SK-N-SH (cell line): ENCODE results near the gene VPS35. TPM values are rescaled to one million over a fixed set of nuclear protein-coding genes. Genes with fewer than 3 reads are reported as not detected.
A peak's percentile ranks its signal among the peaks of the same experiment; 100 is the strongest.

Source experiments
- CTCF ChIA-PET: fragments of 300-600, 350-600 bp; formaldehyde crosslinking; extraction: SDS; loops from one replicate; lab custom pipeline; 2021; lab: Yijun Ruan, JAX
- POLR2A ChIA-PET: fragments of 350-600 bp; sonication (Branson Sonifier 250); formaldehyde crosslinking; extraction: SDS; loops from one replicate; lab custom pipeline; 2020; ENCODE audit warnings: antibody characterized with exemption, inconsistent platforms; lab: Yijun Ruan, JAX
- DNase-seq: peaks from one replicate; pipeline ENCODE4 v3.0.0; 2012
- H2AFZ ChIP-seq: fragments of 200-600 bp; sonication (generic); 2 replicates; pipeline ENCODE4 v1.8.1; 2016; ENCODE audit warnings: antibody characterized with exemption, mild to moderate bottlenecking, low read depth
- H3F3A ChIP-seq: fragments of 200-600 bp; sonication (generic); replicated peaks from 2 replicates; pipeline ENCODE3; 2016; ENCODE audit warnings: antibody characterized with exemption, mild to moderate bottlenecking; ENCODE audit not compliant: insufficient read depth
- H3K27ac ChIP-seq, 2 experiments: fragments of 200-500 bp in 1 of 2; fragments of 200-600 bp in 1 of 2; sonication (Bioruptor generic) in 1 of 2; sonication (generic), shearing (Covaris generic) in 1 of 2; 2 replicates each; pipeline versions ENCODE4 v1.5.1 to v1.6.1; 2014 to 2016; ENCODE audit warnings: low read depth in 2 of 2, inconsistent platforms in 1 of 2, low read length in 1 of 2, mild to moderate bottlenecking in 1 of 2, mixed read lengths in 1 of 2
- H3K27me3 ChIP-seq: fragments of 200-600 bp; sonication (generic), shearing (Covaris generic); 2 replicates; pipeline ENCODE4 v1.6.1; 2016; ENCODE audit warnings: mixed run types; ENCODE audit not compliant: insufficient read depth
- H3K36me3 ChIP-seq, 2 experiments: fragments of 200-500 bp in 1 of 2; fragments of 200-600 bp in 1 of 2; sonication (Bioruptor generic) in 1 of 2; sonication (generic) in 1 of 2; replicated peaks in 1 of 2; 2 replicates each; pipeline versions ENCODE3 to v1.5.1; 2014 to 2016; ENCODE audit warnings: low read length in 1 of 2, mild to moderate bottlenecking in 1 of 2; ENCODE audit not compliant: insufficient read depth in 2 of 2, control insufficient read depth in 1 of 2
- H3K4me1 ChIP-seq, 2 experiments: fragments of 200-500 bp in 1 of 2; fragments of 200-600 bp in 1 of 2; sonication (Bioruptor generic) in 1 of 2; sonication (generic), shearing (Covaris generic) in 1 of 2; 2 replicates each; pipeline versions ENCODE4 v1.5.1 to v1.6.1; 2014 to 2016; ENCODE audit warnings: low read depth in 1 of 2, low read length in 1 of 2, mixed run types in 1 of 2; ENCODE audit not compliant: insufficient read depth in 2 of 2, control insufficient read depth in 1 of 2
- H3K4me2 ChIP-seq: fragments of 200-600 bp; sonication (generic), shearing (Covaris generic); 2 replicates; pipeline ENCODE4 v1.6.1; 2017; ENCODE audit warnings: mixed run types
- H3K4me3 ChIP-seq, 2 experiments: fragments of 200-500 bp in 1 of 2; fragments of 200-600 bp in 1 of 2; sonication (Bioruptor generic) in 1 of 2; sonication (generic), shearing (Covaris generic) in 1 of 2; 2 replicates each; pipeline versions ENCODE4 v1.5.1 to v1.8.1; 2014 to 2016; ENCODE audit warnings: low read depth in 2 of 2, inconsistent platforms in 1 of 2, low read length in 1 of 2, mild to moderate bottlenecking in 1 of 2, mixed read lengths in 1 of 2, moderate library complexity in 1 of 2
- H3K79me2 ChIP-seq: fragments of 200-600 bp; sonication (generic); 2 replicates; pipeline ENCODE4 v1.8.1; 2017; ENCODE audit warnings: mild to moderate bottlenecking; ENCODE audit not compliant: insufficient read depth
- H3K9ac ChIP-seq: fragments of 200-600 bp; sonication (generic); 2 replicates; pipeline ENCODE4 v1.6.1; 2017; ENCODE audit warnings: mixed run types
- H3K9me2 ChIP-seq: fragments of 200-600 bp; sonication (generic); 2 replicates; pipeline ENCODE4 v1.6.1; 2017; ENCODE audit warnings: mixed run types
- H3K9me3 ChIP-seq: fragments of 200-600 bp; sonication (generic); 2 replicates; pipeline ENCODE4 v1.6.1; 2017; ENCODE audit warnings: mixed run types, mild to moderate bottlenecking, moderate library complexity
- H4K20me1 ChIP-seq: fragments of 200-600 bp; sonication (generic); 2 replicates; pipeline ENCODE4 v1.6.1; 2017; ENCODE audit warnings: mild to moderate bottlenecking, mixed run types; ENCODE audit not compliant: insufficient read depth
- CHD2 ChIP-seq: fragments of 150-350 bp; IDR thresholded peaks from 2 replicates; pipeline ENCODE4 v1.6.1; 2018; ENCODE audit warnings: low read length; ENCODE audit not compliant: partially characterized antibody
- ELF1 ChIP-seq: IDR thresholded peaks from 2 replicates; pipeline ENCODE4 v1.4.0; 2012
- FOSL2 ChIP-seq: IDR thresholded peaks from 2 replicates; pipeline ENCODE4 v1.4.0; 2012; ENCODE audit warnings: low read depth, mild to moderate bottlenecking, moderate library complexity, borderline replicate concordance
- FOXJ3 ChIP-seq: sonication (generic); formaldehyde crosslinking; IDR thresholded peaks from 2 replicates; pipeline ENCODE4 v1.5.1; 2020; ENCODE audit warnings: mild to moderate bottlenecking, missing genetic modification reagents
- FOXM1 ChIP-seq: IDR thresholded peaks from 2 replicates; pipeline ENCODE4 v1.4.0; 2012; ENCODE audit warnings: low read depth, mild to moderate bottlenecking
- MEF2A ChIP-seq: IDR thresholded peaks from 2 replicates; pipeline ENCODE4 v1.4.0; 2012; ENCODE audit warnings: low read depth, borderline replicate concordance
- MXI1 ChIP-seq: IDR thresholded peaks from 2 replicates; pipeline ENCODE4 v1.6.1; 2012; ENCODE audit warnings: mild to moderate bottlenecking, low read depth, low read length, improper control_type of control experiment
- NFIC ChIP-seq: IDR thresholded peaks from 2 replicates; pipeline ENCODE4 v1.4.0; 2012; ENCODE audit warnings: borderline replicate concordance
- NRF1 ChIP-seq: IDR thresholded peaks from 2 replicates; pipeline ENCODE4 v1.6.1; 2012; ENCODE audit warnings: low read depth, mild to moderate bottlenecking, low read length
- POLR2AphosphoS5 ChIP-seq: IDR thresholded peaks from 2 replicates; pipeline ENCODE4 v1.6.1; 2012; ENCODE audit warnings: low read depth, low read length
- RFX5 ChIP-seq: IDR thresholded peaks from 2 replicates; pipeline ENCODE4 v1.6.1; 2012; ENCODE audit warnings: mild to moderate bottlenecking, improper control_type of control experiment, low read length
- WGBS: methylation state at CpG from one replicate; pipeline ENCODE4 v1.1.6; 2017; ENCODE audit warnings: low lambda C conversion rate; 5-methylcytosine and 5-hydroxymethylcytosine counted together
- polyA plus RNA-seq, 3 experiments: library from polyadenylated mRNA; depleted of rRNA; stranded (reverse); fragments of >200 nt; gene quantifications; 2 replicates each; pipeline ENCODE4 v1.2.3, GENCODE V29; 2012
- TF ChIP-seq, protein P1 (sequence below): IDR thresholded peaks from 2 replicates; pipeline ENCODE4 v1.4.0; 2012; ENCODE audit warnings: low read depth
- TF ChIP-seq, protein P2 (sequence below): IDR thresholded peaks from 2 replicates; pipeline ENCODE4 v1.4.0; 2012; ENCODE audit warnings: low read depth, borderline replicate concordance
- TF ChIP-seq, protein P3 (sequence below): IDR thresholded peaks from 2 replicates; pipeline ENCODE4 v1.4.0; 2012; ENCODE audit warnings: low read depth, borderline replicate concordance
- TF ChIP-seq, protein P4 (sequence below): IDR thresholded peaks from 2 replicates; pipeline ENCODE4; 2012
- TF ChIP-seq, protein P5 (sequence below): fragments of 200-600 bp; sonication (generic); IDR thresholded peaks from 2 replicates; pipeline ENCODE4 v1.6.1; 2017; ENCODE audit warnings: antibody characterized with exemption, mild to moderate bottlenecking, moderate library complexity

VPS35 gene
- polyA plus RNA-seq, 1 of the 3 experiments (the other 2 are of a cell fraction) = 17.5 TPM

DNA sequence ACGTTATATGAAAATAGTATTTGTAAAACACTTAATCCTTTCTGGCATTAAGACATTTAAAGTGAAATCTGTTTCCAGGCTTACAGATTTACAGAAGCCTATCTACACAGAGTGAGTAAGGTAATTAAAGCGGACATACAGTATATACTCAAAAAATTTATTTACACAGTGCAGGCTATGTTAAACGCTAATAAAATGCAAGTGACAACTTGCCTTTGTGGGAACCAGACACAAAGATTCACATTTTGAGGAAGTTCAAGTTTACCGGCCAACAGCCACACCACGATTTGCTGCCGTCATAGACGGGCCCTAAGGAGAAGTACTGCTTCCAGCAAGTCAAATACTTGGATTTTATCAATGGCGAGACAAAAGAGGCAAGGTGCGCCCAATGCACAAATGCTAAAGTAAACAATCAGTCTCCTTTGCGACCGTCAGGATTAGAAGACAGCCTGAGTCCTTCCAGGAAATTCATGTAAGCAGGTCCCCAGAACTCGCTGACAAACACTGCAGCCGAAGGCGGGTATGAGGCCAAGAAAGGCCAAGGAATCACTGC is 801 bp downstream of the VPS35 start:
- no peaks in the 10 kb centered on the region for H3K9me3 ChIP-seq
- no peaks in the 10 kb centered on the region for H3K9me2 ChIP-seq

DNA sequence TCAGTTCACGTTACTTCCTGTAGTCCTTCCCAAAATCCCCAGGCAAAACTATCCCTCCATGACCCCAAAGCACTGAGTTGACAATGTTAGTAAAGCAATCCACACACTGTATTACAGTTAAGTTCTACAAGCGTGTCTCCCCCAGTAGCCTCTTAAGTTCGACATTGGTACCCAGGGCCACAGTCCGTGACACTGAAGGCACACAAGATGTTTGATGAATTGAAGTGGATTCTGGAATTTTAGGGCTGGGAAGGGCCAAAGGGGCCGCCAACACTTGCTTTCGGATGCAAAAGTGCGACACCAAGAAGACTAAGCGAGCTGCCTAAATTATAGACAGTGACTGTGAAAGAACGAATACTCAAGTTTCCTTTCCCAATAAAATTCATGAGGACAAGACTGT is 1.5 kb downstream of the VPS35 start:
- H3K9me3 ChIP-seq = no peaks in the 10 kb centered on the region
- CTCF ChIA-PET = interaction anchor here (1.6 kb wide), 2 partner anchors 12 to 14 kb away, joined by 4 to 8 read pairs; no protein-coding TSS in a partner anchor

More for the DNA sequence above, 801 bp downstream of the VPS35 start:
- Histone ChIP-seq H3K36me3 (peaks cover 4% of the 10 kb centered on the region in 2 experiments), H3K27me3 (no peaks in the 10 kb centered on the region), H2AFZ (peak overlapping the region; percentile 72)
- no peak for TF ChIP-seq NRF1
- TF ChIP-seq, protein P1, sequence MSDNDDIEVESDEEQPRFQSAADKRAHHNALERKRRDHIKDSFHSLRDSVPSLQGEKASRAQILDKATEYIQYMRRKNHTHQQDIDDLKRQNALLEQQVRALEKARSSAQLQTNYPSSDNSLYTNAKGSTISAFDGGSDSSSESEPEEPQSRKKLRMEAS = no peak; the same call in 1 of the 2 replicates
- TF ChIP-seq MXI1 = no peak
- no peak for TF ChIP-seq NFIC
- TF ChIP-seq, protein P2, sequence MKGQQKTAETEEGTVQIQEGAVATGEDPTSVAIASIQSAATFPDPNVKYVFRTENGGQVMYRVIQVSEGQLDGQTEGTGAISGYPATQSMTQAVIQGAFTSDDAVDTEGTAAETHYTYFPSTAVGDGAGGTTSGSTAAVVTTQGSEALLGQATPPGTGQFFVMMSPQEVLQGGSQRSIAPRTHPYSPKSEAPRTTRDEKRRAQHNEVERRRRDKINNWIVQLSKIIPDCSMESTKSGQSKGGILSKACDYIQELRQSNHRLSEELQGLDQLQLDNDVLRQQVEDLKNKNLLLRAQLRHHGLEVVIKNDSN = no peak
- TF ChIP-seq, protein P3, sequence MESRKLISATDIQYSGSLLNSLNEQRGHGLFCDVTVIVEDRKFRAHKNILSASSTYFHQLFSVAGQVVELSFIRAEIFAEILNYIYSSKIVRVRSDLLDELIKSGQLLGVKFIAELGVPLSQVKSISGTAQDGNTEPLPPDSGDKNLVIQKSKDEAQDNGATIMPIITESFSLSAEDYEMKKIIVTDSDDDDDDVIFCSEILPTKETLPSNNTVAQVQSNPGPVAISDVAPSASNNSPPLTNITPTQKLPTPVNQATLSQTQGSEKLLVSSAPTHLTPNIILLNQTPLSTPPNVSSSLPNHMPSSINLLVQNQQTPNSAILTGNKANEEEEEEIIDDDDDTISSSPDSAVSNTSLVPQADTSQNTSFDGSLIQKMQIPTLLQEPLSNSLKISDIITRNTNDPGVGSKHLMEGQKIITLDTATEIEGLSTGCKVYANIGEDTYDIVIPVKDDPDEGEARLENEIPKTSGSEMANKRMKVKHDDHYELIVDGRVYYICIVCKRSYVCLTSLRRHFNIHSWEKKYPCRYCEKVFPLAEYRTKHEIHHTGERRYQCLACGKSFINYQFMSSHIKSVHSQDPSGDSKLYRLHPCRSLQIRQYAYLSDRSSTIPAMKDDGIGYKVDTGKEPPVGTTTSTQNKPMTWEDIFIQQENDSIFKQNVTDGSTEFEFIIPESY = no peak
- no peak for TF ChIP-seq CHD2
- TF ChIP-seq, all 33 proteins: peak for 0
- H3K4me1 ChIP-seq = peaks cover 18% of the 10 kb centered on the region in 2 experiments
- no peak for DNase-seq
- peak overlapping the region; percentile 69 to 83 for H3K4me3 ChIP-seq
- peak overlapping the region; percentile 75 to 93; a peak in 3 of 4 replicates for H3K27ac ChIP-seq
- peak overlapping the region; percentile 90 for H3K9ac ChIP-seq
- peaks cover 91% of the 10 kb centered on the region for H3K79me2 ChIP-seq
- WGBS = 9% methylated on average over 14 of the region's 14 CpGs
- ChIA-PET CTCF (no interaction called here), POLR2A (no interaction called here)
- H3K4me2 ChIP-seq = peak overlapping the region; percentile 96
- peaks cover 66% of the 10 kb centered on the region for H4K20me1 ChIP-seq
- H3F3A ChIP-seq = peaks cover 13% of the 10 kb centered on the region

More for the DNA sequence above, 1.5 kb downstream of the VPS35 start:
- DNase-seq = no peak
- H3K4me3 ChIP-seq = peak overlapping the region; percentile 69 to 83; a peak in 3 of 4 replicates
- H4K20me1 ChIP-seq = peaks cover 68% of the 10 kb centered on the region
- peak overlapping the region; percentile 96 for H3K4me2 ChIP-seq
- H2AFZ ChIP-seq = no peak overlapping the region
- H3K9me2 ChIP-seq = no peaks in the 10 kb centered on the region
- 85% methylated on average over 9 of the region's 9 CpGs for WGBS
- H3K27me3 ChIP-seq = no peaks in the 10 kb centered on the region
- H3F3A ChIP-seq = peaks cover 13% of the 10 kb centered on the region
- POLR2A ChIA-PET = interaction anchor here (0.6 kb wide), 1 partner anchor 106 kb away, joined by 3 read pairs; no protein-coding TSS in a partner anchor
- H3K9ac ChIP-seq = peak overlapping the region; percentile 90; the same call in 1 of the 2 replicates
- TF ChIP-seq FOSL2 (no peak), NRF1 (no peak), MEF2A (no peak), ELF1 (no peak), FOXM1 (no peak), RFX5 (no peak), CHD2 (no peak), POLR2AphosphoS5 (no peak), FOXJ3 (CRISPR knock-in tag) (no peak)
- TF ChIP-seq, protein P4, sequence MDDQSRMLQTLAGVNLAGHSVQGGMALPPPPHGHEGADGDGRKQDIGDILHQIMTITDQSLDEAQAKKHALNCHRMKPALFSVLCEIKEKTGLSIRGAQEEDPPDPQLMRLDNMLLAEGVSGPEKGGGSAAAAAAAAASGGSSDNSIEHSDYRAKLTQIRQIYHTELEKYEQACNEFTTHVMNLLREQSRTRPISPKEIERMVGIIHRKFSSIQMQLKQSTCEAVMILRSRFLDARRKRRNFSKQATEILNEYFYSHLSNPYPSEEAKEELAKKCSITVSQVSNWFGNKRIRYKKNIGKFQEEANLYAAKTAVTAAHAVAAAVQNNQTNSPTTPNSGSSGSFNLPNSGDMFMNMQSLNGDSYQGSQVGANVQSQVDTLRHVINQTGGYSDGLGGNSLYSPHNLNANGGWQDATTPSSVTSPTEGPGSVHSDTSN = no peak
- TF ChIP-seq, protein P1 = no peak
- TF ChIP-seq, protein P5, sequence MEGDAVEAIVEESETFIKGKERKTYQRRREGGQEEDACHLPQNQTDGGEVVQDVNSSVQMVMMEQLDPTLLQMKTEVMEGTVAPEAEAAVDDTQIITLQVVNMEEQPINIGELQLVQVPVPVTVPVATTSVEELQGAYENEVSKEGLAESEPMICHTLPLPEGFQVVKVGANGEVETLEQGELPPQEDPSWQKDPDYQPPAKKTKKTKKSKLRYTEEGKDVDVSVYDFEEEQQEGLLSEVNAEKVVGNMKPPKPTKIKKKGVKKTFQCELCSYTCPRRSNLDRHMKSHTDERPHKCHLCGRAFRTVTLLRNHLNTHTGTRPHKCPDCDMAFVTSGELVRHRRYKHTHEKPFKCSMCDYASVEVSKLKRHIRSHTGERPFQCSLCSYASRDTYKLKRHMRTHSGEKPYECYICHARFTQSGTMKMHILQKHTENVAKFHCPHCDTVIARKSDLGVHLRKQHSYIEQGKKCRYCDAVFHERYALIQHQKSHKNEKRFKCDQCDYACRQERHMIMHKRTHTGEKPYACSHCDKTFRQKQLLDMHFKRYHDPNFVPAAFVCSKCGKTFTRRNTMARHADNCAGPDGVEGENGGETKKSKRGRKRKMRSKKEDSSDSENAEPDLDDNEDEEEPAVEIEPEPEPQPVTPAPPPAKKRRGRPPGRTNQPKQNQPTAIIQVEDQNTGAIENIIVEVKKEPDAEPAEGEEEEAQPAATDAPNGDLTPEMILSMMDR = no peak
- H3K4me1 ChIP-seq = peaks cover 18% of the 10 kb centered on the region in 2 experiments
- peaks cover 91% of the 10 kb centered on the region for H3K79me2 ChIP-seq
- H3K36me3 ChIP-seq = no peaks in the 10 kb centered on the region
- no peak overlapping the region for H3K27ac ChIP-seq
